Trophoblast cell (in vitro differentiated cells and primary cell): ENCODE measurements around the gene COL13A1.

Source experiments
- DNase-seq, 2 donors: peaks; one replicate each; pipeline ENCODE4 v3.0.0-alpha.2; 2016
- H2AFZ ChIP-seq: 2 replicates; pipeline ENCODE4 v1.6.1; 2013; ENCODE audit warnings: low read length, moderate library complexity, mild to moderate bottlenecking; ENCODE audit not compliant: insufficient read depth, poor library complexity
- H2AK5ac ChIP-seq: 2 replicates; pipeline ENCODE4 v1.6.1; 2013; ENCODE audit warnings: mild to moderate bottlenecking, low read length
- H2BK120ac ChIP-seq: 2 replicates; pipeline ENCODE4 v1.6.1; 2013; ENCODE audit warnings: low read length, mild to moderate bottlenecking, moderate library complexity; ENCODE audit not compliant: insufficient read depth, poor library complexity
- H2BK12ac ChIP-seq: 2 replicates; pipeline ENCODE4 v1.6.1; 2013; ENCODE audit warnings: mild to moderate bottlenecking, low read length, moderate library complexity
- H2BK5ac ChIP-seq: 2 replicates; pipeline ENCODE4 v1.6.1; 2013; ENCODE audit warnings: low read length, low read depth, moderate library complexity, mild to moderate bottlenecking; ENCODE audit not compliant: poor library complexity
- H3K14ac ChIP-seq: 2 replicates; pipeline ENCODE4 v1.6.1; 2013; ENCODE audit warnings: mild to moderate bottlenecking, low read length
- H3K18ac ChIP-seq: 2 replicates; pipeline ENCODE4 v1.6.1; 2013; ENCODE audit warnings: mild to moderate bottlenecking, low read length
- H3K23ac ChIP-seq: 2 replicates; pipeline ENCODE4 v1.6.1; 2013; ENCODE audit warnings: low read length
- H3K27ac ChIP-seq: 2 replicates; pipeline ENCODE4 v1.5.1; 2013; ENCODE audit warnings: low read depth, mild to moderate bottlenecking, inconsistent platforms, low read length, moderate library complexity
- H3K27me3 ChIP-seq: 2 replicates; pipeline ENCODE4 v1.6.1; 2013; ENCODE audit warnings: inconsistent platforms, mild to moderate bottlenecking, low read length, moderate library complexity; ENCODE audit not compliant: insufficient read depth
- H3K36me3 ChIP-seq, 2 experiments: 1 replicate in 1 of 2; 2 replicates in 1 of 2; pipeline ENCODE4 v1.6.1; 2013; ENCODE audit warnings: low read length in 2 of 2, mild to moderate bottlenecking in 2 of 2, moderate library complexity in 1 of 2; ENCODE audit not compliant: insufficient read depth in 2 of 2, control insufficient read depth in 1 of 2
- H3K4ac ChIP-seq: 2 replicates; pipeline ENCODE4 v1.6.1; 2013; ENCODE audit warnings: low read depth, mild to moderate bottlenecking, low read length, moderate library complexity
- H3K4me1 ChIP-seq, 2 experiments: 1 replicate in 1 of 2; 2 replicates in 1 of 2; pipeline ENCODE4 v1.6.1; 2013; ENCODE audit warnings: low read length in 2 of 2, mild to moderate bottlenecking in 2 of 2, moderate library complexity in 1 of 2; ENCODE audit not compliant: insufficient read depth in 2 of 2, control insufficient read depth in 1 of 2
- H3K4me2 ChIP-seq: 2 replicates; pipeline ENCODE4 v1.6.1; 2013; ENCODE audit warnings: inconsistent platforms, mild to moderate bottlenecking, low read length, moderate library complexity
- H3K4me3 ChIP-seq: 2 replicates; pipeline ENCODE4 v1.5.1; 2013; ENCODE audit warnings: mild to moderate bottlenecking, low read depth, low read length, inconsistent platforms
- H3K79me1 ChIP-seq: one replicate; pipeline ENCODE4 v1.6.1; 2013; ENCODE audit warnings: low read length
- H3K79me2 ChIP-seq: 2 replicates; pipeline ENCODE4 v1.6.1; 2013; ENCODE audit warnings: low read length, mild to moderate bottlenecking; ENCODE audit not compliant: control insufficient read depth, insufficient read depth, poor library complexity
- H3K9ac ChIP-seq: 2 replicates; pipeline ENCODE4 v1.6.1; 2013; ENCODE audit warnings: mild to moderate bottlenecking, low read length
- H3K9me3 ChIP-seq: 2 replicates; pipeline ENCODE4 v1.6.1; 2013; ENCODE audit warnings: low read depth, mild to moderate bottlenecking, control low read depth, inconsistent platforms, low read length; ENCODE audit not compliant: insufficient read depth
- H4K12ac ChIP-seq: 2 replicates; pipeline ENCODE4 v1.6.1; 2013; ENCODE audit warnings: low read depth, mild to moderate bottlenecking, low read length, moderate library complexity
- H4K8ac ChIP-seq: 2 replicates; pipeline ENCODE4 v1.6.1; 2013; ENCODE audit warnings: low read depth, mild to moderate bottlenecking, low read length, moderate library complexity
- H4K91ac ChIP-seq: one replicate; pipeline ENCODE4 v1.6.1; 2013; ENCODE audit warnings: low read depth, mild to moderate bottlenecking, low read length, moderate library complexity
- WGBS: extraction: QIAGEN DNeasy Blood & Tissue Kit; methylation state at CpG from one replicate; pipeline ENCODE4 v1.1.7; 2013; ENCODE audit warnings: missing lambda C conversion rate; ENCODE audit not compliant: insufficient read length, insufficient coverage; ENCODE audit errors: extremely low coverage; 5-methylcytosine and 5-hydroxymethylcytosine counted together

Gene COL13A1

GRCh38 chr10:69835875-69836730 lies 34.4 kb downstream of the COL13A1 start:
- Histone ChIP-seq H2BK12ac (no peak overlapping the region), H3K79me2 (no peaks in the 10 kb centered on the region), H3K4me2 (no peak overlapping the region), H3K27me3 (no peaks in the 10 kb centered on the region), H3K4me1 (peaks cover 20 to 23% of the 10 kb centered on the region in 2 experiments), H2AK5ac (no peak overlapping the region), H2BK5ac (no peak overlapping the region), H4K91ac (no peak overlapping the region), H4K8ac (no peak overlapping the region), H3K79me1 (no peaks in the 10 kb centered on the region), H2BK120ac (no peak overlapping the region), H4K12ac (no peak overlapping the region), H3K4me3 (no peak overlapping the region), H3K4ac (no peak overlapping the region), H3K18ac (no peak overlapping the region), H3K9ac (no peak overlapping the region), H3K36me3 (no peaks in the 10 kb centered on the region), H3K23ac (no peak overlapping the region), H3K9me3 (no peaks in the 10 kb centered on the region), H2AFZ (no peak overlapping the region), H3K27ac (no peak overlapping the region), H3K14ac (no peak overlapping the region)
- no CpG with 5 or more reads among the region's 8 CpGs for WGBS
- DNase-seq: no peak

- Histone ChIP-seq H2AFZ (no peak overlapping the region), H2BK120ac (no peak overlapping the region), H3K14ac (no peak overlapping the region), H3K23ac (no peak overlapping the region), H3K9me3 (no peaks in the 10 kb centered on the region), H3K4ac (no peak overlapping the region), H4K91ac (no peak overlapping the region), H2AK5ac (no peak overlapping the region), H3K4me1 (peaks cover 20 to 23% of the 10 kb centered on the region in 2 experiments), H3K4me3 (no peak overlapping the region), H3K9ac (no peak overlapping the region), H3K18ac (no peak overlapping the region), H3K4me2 (no peak overlapping the region), H3K36me3 (no peaks in the 10 kb centered on the region), H3K27ac (no peak overlapping the region), H4K8ac (no peak overlapping the region), H2BK5ac (no peak overlapping the region), H3K27me3 (no peaks in the 10 kb centered on the region), H3K79me2 (no peaks in the 10 kb centered on the region), H3K79me1 (no peaks in the 10 kb centered on the region), H2BK12ac (no peak overlapping the region), H4K12ac (no peak overlapping the region)
- WGBS: no CpG with 5 or more reads among the region's 6 CpGs
- DNase-seq: no peak
Measured at GRCh38 chr10:69836731-69837030, 35.0 kb downstream of the COL13A1 start.

GRCh38 chr10:69837261-69837660 lies 35.6 kb downstream of the COL13A1 start:
- no peak overlapping the region for H2BK120ac ChIP-seq

GRCh38 chr10:69838418-69838817 lies 36.7 kb downstream of the COL13A1 start:
- Histone ChIP-seq H3K36me3 (no peaks in the 10 kb centered on the region), H3K9ac (no peak overlapping the region)

More at GRCh38 chr10:69837261-69837660, 35.6 kb downstream of the COL13A1 start:
- Histone ChIP-seq H3K36me3 (no peaks in the 10 kb centered on the region), H3K14ac (no peak overlapping the region), H3K9ac (no peak overlapping the region), H4K12ac (no peak overlapping the region), H3K27ac (no peak overlapping the region), H3K9me3 (no peaks in the 10 kb centered on the region), H3K23ac (no peak overlapping the region), H3K4ac (no peak overlapping the region), H3K18ac (no peak overlapping the region), H3K4me1 (peaks cover 20 to 23% of the 10 kb centered on the region in 2 experiments), H2AFZ (no peak overlapping the region), H3K79me2 (no peaks in the 10 kb centered on the region), H3K4me2 (no peak overlapping the region), H4K8ac (no peak overlapping the region), H2BK5ac (no peak overlapping the region), H2AK5ac (no peak overlapping the region), H2BK12ac (no peak overlapping the region), H4K91ac (no peak overlapping the region), H3K79me1 (no peaks in the 10 kb centered on the region), H3K4me3 (no peak overlapping the region), H3K27me3 (no peaks in the 10 kb centered on the region)
- no peak for DNase-seq
- WGBS: no CpG with 5 or more reads among the region's 5 CpGs

More at GRCh38 chr10:69838418-69838817, 36.7 kb downstream of the COL13A1 start:
- Histone ChIP-seq H2BK5ac (no peak overlapping the region), H2BK12ac (no peak overlapping the region), H3K4me2 (no peak overlapping the region), H3K79me2 (no peaks in the 10 kb centered on the region), H2BK120ac (no peak overlapping the region), H3K14ac (no peak overlapping the region), H3K4ac (no peak overlapping the region), H4K91ac (no peak overlapping the region), H4K8ac (no peak overlapping the region), H4K12ac (no peak overlapping the region), H2AFZ (no peak overlapping the region), H3K27ac (no peak overlapping the region), H3K4me1 (peaks cover 20 to 23% of the 10 kb centered on the region in 2 experiments), H3K4me3 (no peak overlapping the region), H3K9me3 (no peaks in the 10 kb centered on the region), H3K27me3 (no peaks in the 10 kb centered on the region), H3K23ac (no peak overlapping the region), H3K79me1 (no peaks in the 10 kb centered on the region), H3K18ac (no peak overlapping the region), H2AK5ac (no peak overlapping the region)
- WGBS: no CpG with 5 or more reads among the region's 5 CpGs
- peak in 1 of 2 donors; percentile 26 for DNase-seq
